ENCODE measurements around the gene LPO. TPM values are rescaled to one million over a fixed set of nuclear protein-coding genes. Genes with fewer than 3 reads are reported as not detected.

The LPO gene
- total RNA-seq, 1 experiment from 2014 or later: not detected

- H3K9me2 ChIP-seq (replicated peaks; ENCODE audit: low read length): no peaks in the 10 kb centered on the region
- no peak overlapping the region for H3K9ac ChIP-seq (ENCODE audit: low read length)
- H3K79me2 ChIP-seq (ENCODE audit: low read length): no peaks in the 10 kb centered on the region
- peaks cover 18% of the 10 kb centered on the region for H3K27me3 ChIP-seq (ENCODE audit: low read length)
- ATAC-seq (no peak), DNase-seq (no peak)
- intact Hi-C loops (cut with micrococcal nuclease): no loop called here
- no peaks in the 10 kb centered on the region for H3K4me1 ChIP-seq (ENCODE audit: insufficient read depth, low read length)
- no peak for TF ChIP-seq CTCF (conservative IDR thresholded peaks at IDR 0.05; ENCODE audit: low read depth, low read length)
- TF ChIP-seq EZH2phosphoT487 (IDR thresholded peaks at IDR 0.05; ENCODE audit: borderline replicate concordance, low read length): no peak
- TF ChIP-seq EZH2 (IDR thresholded peaks at IDR 0.05; ENCODE audit: low read length, unreplicated experiment): no peak
- H3K36me3 ChIP-seq (ENCODE audit: low read depth, low read length): no peaks in the 10 kb centered on the region
- CTCF ChIA-PET: no interaction called here
- POLR2A ChIA-PET (ENCODE audit: unreplicated experiment): no interaction called here
- no peaks in the 10 kb centered on the region for H4K20me1 ChIP-seq (ENCODE audit: low read length)
- BruUV-seq (replicated peaks): no TSS peak
- no peak overlapping the region for H3K27ac ChIP-seq (ENCODE audit: low read length)
- no peaks in the 10 kb centered on the region for H3F3A ChIP-seq (ENCODE audit: low read length, unreplicated experiment)
- H3K4me2 ChIP-seq (ENCODE audit: low read length): no peak overlapping the region
- no peaks in the 10 kb centered on the region for H3K9me3 ChIP-seq (ENCODE audit: low read length)
- no peak overlapping the region for H3K4me3 ChIP-seq (ENCODE audit: low read length)
- H2AFZ ChIP-seq (ENCODE audit: low read length): no peak overlapping the region
Observed at GRCh38 chr17:58300336-58300735, 62.0 kb downstream of the LPO start.

- H3K27me3 ChIP-seq (ENCODE audit: low read length): peaks cover 11% of the 10 kb centered on the region
- no peaks in the 10 kb centered on the region for H3K9me2 ChIP-seq (replicated peaks; ENCODE audit: low read length)
- DNase-seq (no peak), ATAC-seq (no peak)
- H3K4me3 ChIP-seq (ENCODE audit: low read length): no peak overlapping the region
- H3K9ac ChIP-seq (ENCODE audit: low read length): no peak overlapping the region
- no peaks in the 10 kb centered on the region for H3F3A ChIP-seq (ENCODE audit: low read length, unreplicated experiment)
- no peaks in the 10 kb centered on the region for H3K36me3 ChIP-seq (ENCODE audit: low read depth, low read length)
- H3K27ac ChIP-seq (ENCODE audit: low read length): no peak overlapping the region
- no peaks in the 10 kb centered on the region for H3K9me3 ChIP-seq (ENCODE audit: low read length)
- no peak for TF ChIP-seq EZH2 (IDR thresholded peaks at IDR 0.05; ENCODE audit: low read length, unreplicated experiment)
- TF ChIP-seq EZH2phosphoT487 (IDR thresholded peaks at IDR 0.05; ENCODE audit: borderline replicate concordance, low read length): no peak
- no peak for TF ChIP-seq CTCF (conservative IDR thresholded peaks at IDR 0.05; ENCODE audit: low read depth, low read length)
- H3K4me2 ChIP-seq (ENCODE audit: low read length): no peak overlapping the region
- H3K79me2 ChIP-seq (ENCODE audit: low read length): no peaks in the 10 kb centered on the region
- BruUV-seq (replicated peaks): no TSS peak
- POLR2A ChIA-PET (ENCODE audit: unreplicated experiment): interaction anchor here (0.6 kb wide), 1 partner anchor 962 kb away, joined by 4 read pairs; no protein-coding TSS in a partner anchor
- no peaks in the 10 kb centered on the region for H3K4me1 ChIP-seq (ENCODE audit: insufficient read depth, low read length)
- no peak overlapping the region for H2AFZ ChIP-seq (ENCODE audit: low read length)
- H4K20me1 ChIP-seq (ENCODE audit: low read length): no peaks in the 10 kb centered on the region
- intact Hi-C loops (cut with micrococcal nuclease): no loop called here
- CTCF ChIA-PET: no interaction called here
Observed at GRCh38 chr17:58301504-58302150, 63.2 kb downstream of the LPO start.

GRCh38 chr17:58302171-58302918, 64.0 kb downstream of the LPO start:
- no peaks in the 10 kb centered on the region for H3K36me3 ChIP-seq (ENCODE audit: low read depth, low read length)
- no peak overlapping the region for H3K27ac ChIP-seq (ENCODE audit: low read length)
- ChIA-PET POLR2A (ENCODE audit: unreplicated experiment) (no interaction called here), CTCF (interaction anchor here (0.5 to 0.6 kb wide), 2 partner anchors 452 to 851 kb away, joined by 5 to 7 read pairs; no protein-coding TSS in a partner anchor)
- H3K9ac ChIP-seq (ENCODE audit: low read length): no peak overlapping the region
- no peak overlapping the region for H3K4me3 ChIP-seq (ENCODE audit: low read length)
- H4K20me1 ChIP-seq (ENCODE audit: low read length): no peaks in the 10 kb centered on the region
- TF ChIP-seq CTCF (conservative IDR thresholded peaks at IDR 0.05; ENCODE audit: low read depth, low read length) (no peak), EZH2 (IDR thresholded peaks at IDR 0.05; ENCODE audit: low read length, unreplicated experiment) (no peak), EZH2phosphoT487 (IDR thresholded peaks at IDR 0.05; ENCODE audit: borderline replicate concordance, low read length) (no peak)
- H3F3A ChIP-seq (ENCODE audit: low read length, unreplicated experiment): no peaks in the 10 kb centered on the region
- no peaks in the 10 kb centered on the region for H3K79me2 ChIP-seq (ENCODE audit: low read length)
- H3K4me1 ChIP-seq (ENCODE audit: insufficient read depth, low read length): no peaks in the 10 kb centered on the region
- H3K4me2 ChIP-seq (ENCODE audit: low read length): no peak overlapping the region
- ATAC-seq (no peak), DNase-seq (no peak)
- intact Hi-C loops (cut with micrococcal nuclease): no loop called here
- no peaks in the 10 kb centered on the region for H3K9me2 ChIP-seq (replicated peaks; ENCODE audit: low read length)
- no TSS peak for BruUV-seq (replicated peaks)
- no peaks in the 10 kb centered on the region for H3K9me3 ChIP-seq (ENCODE audit: low read length)
- peaks cover 11% of the 10 kb centered on the region for H3K27me3 ChIP-seq (ENCODE audit: low read length)
- H2AFZ ChIP-seq (ENCODE audit: low read length): no peak overlapping the region

Data from PC-3 (cell line).